GM23338 (cell line): ENCODE data around the gene CPLANE2.

Source experiments
- CTCF ChIP-seq, 2 experiments: fragments of 200-600 bp in 1 of 2; sonication (generic) in 1 of 2; conservative IDR thresholded peaks; 2 replicates each; pipeline versions ENCODE4 v1.5.1 to v1.6.1; 2016 to 2017; ENCODE audit warnings: antibody characterized with exemption in 2 of 2, low read depth in 2 of 2, mild to moderate bottlenecking in 2 of 2, moderate library complexity in 1 of 2
- EZH2 ChIP-seq: fragments of 200-600 bp; sonication (generic); IDR thresholded peaks from one replicate; pipeline ENCODE4 v1.8.0; 2017; ENCODE audit warnings: antibody characterized with exemption, mild to moderate bottlenecking, low read depth; ENCODE audit not compliant: unreplicated experiment
- POLR2AphosphoS5 ChIP-seq: IDR thresholded peaks from 2 replicates; pipeline ENCODE4 v1.6.1; 2016; ENCODE audit warnings: antibody characterized with exemption, low read depth
- STAT1 ChIP-seq: IDR thresholded peaks from one replicate; pipeline ENCODE4 v1.6.1; 2016; ENCODE audit warnings: antibody characterized with exemption; ENCODE audit not compliant: unreplicated experiment

- TF ChIP-seq EZH2 = no peak
- no peak for TF ChIP-seq CTCF (conservative IDR thresholded peaks at IDR 0.05; ENCODE audit: low read depth in 2 of 2)
- TF ChIP-seq STAT1 = no peak
- no peak for TF ChIP-seq POLR2AphosphoS5
Measured at GRCh38 chr1:16250524-16251251, 13.7 kb upstream of the CPLANE2 start.
